K562 (cell line): ENCODE results near the gene AQP9. TPM values are rescaled to one million over a fixed set of nuclear protein-coding genes. Genes with fewer than 3 reads are reported as not detected.

ENCODE experiments used
- HDAC1 ChIP-seq, 2 experiments: fragments of 450-650 bp; IDR thresholded peaks; 2 replicates each; pipeline ENCODE4 v1.6.1; 2016 to 2017; ENCODE audit warnings: inconsistent platforms in 1 of 2, mild to moderate bottlenecking in 1 of 2, moderate library complexity in 1 of 2
- HDAC8 ChIP-seq: fragments of 450-650 bp; IDR thresholded peaks from 2 replicates; pipeline ENCODE4 v1.6.1; 2016; ENCODE audit warnings: mild to moderate bottlenecking, missing genetic modification characterization, moderate library complexity, missing compliant biosample characterization
- MEIS2 ChIP-seq: fragments of 450-650 bp; IDR thresholded peaks from 2 replicates; pipeline ENCODE4 v1.6.1; 2014; ENCODE audit warnings: mild to moderate bottlenecking; ENCODE audit not compliant: partially characterized antibody
- NFATC3 ChIP-seq: fragments of 450-650 bp; IDR thresholded peaks from 2 replicates; pipeline ENCODE4 v1.6.1; 2017; ENCODE audit warnings: mild to moderate bottlenecking
- RCOR1 ChIP-seq, 2 experiments: IDR thresholded peaks; 2 replicates each; pipeline ENCODE4 v1.6.1; 2012; ENCODE audit warnings: low read depth in 2 of 2, low read length in 2 of 2, borderline replicate concordance in 1 of 2, improper control_type of control experiment in 1 of 2
- RHOXF2B ChIP-seq: fragments of 250-450 bp; sonication (Bioruptor Pico); conservative IDR thresholded peaks from 2 replicates; pipeline ENCODE4 v1.5.1; 2021
- SNRNP70 ChIP-seq: fragments of 200-400 bp; formaldehyde crosslinking; optimal IDR thresholded peaks from 2 replicates; pipeline ENCODE3; 2017; ENCODE audit warnings: low read depth, low read length
- THRAP3 ChIP-seq: fragments of 450-650 bp; IDR thresholded peaks from 2 replicates; pipeline ENCODE4 v1.6.1; 2016; ENCODE audit warnings: mild to moderate bottlenecking, inconsistent platforms, borderline replicate concordance
- WHSC1 ChIP-seq: IDR thresholded peaks from one replicate; pipeline ENCODE4 v1.6.1; 2012; ENCODE audit warnings: low read length, control low read depth, inconsistent platforms
- ZNF239 ChIP-seq: fragments of 250-450 bp; sonication (Bioruptor Pico); IDR thresholded peaks from 2 replicates; pipeline ENCODE4 v1.4.0; 2020; ENCODE audit warnings: mild to moderate bottlenecking
- ZNF407 ChIP-seq: fragments of 450-650 bp; IDR thresholded peaks from 2 replicates; pipeline ENCODE4 v1.6.1; 2016; ENCODE audit warnings: low read depth
- ZNF57 ChIP-seq: fragments of 450-650 bp; formaldehyde crosslinking; IDR thresholded peaks from 2 replicates; pipeline ENCODE4 v1.4.0; 2020; ENCODE audit warnings: mild to moderate bottlenecking, moderate library complexity
- ZNF584 ChIP-seq: fragments of 200-800 bp; sonication (Bioruptor generic); IDR thresholded peaks from 2 replicates; pipeline ENCODE4 v1.6.1; 2016; ENCODE audit warnings: low read depth, mild to moderate bottlenecking, missing genetic modification characterization, missing compliant biosample characterization
- ZNF592 ChIP-seq: fragments of 450-650 bp; IDR thresholded peaks from 2 replicates; pipeline ENCODE4 v1.6.1; 2017; ENCODE audit warnings: antibody characterized with exemption, mild to moderate bottlenecking
- ZNF707 ChIP-seq: fragments of 250-450 bp; sonication (Bioruptor Pico); conservative IDR thresholded peaks from 2 replicates; pipeline ENCODE4 v1.8.0; 2022; ENCODE audit warnings: inconsistent platforms, mild to moderate bottlenecking, moderate library complexity
- ZNF764 ChIP-seq: fragments of 250-450 bp; sonication (Bioruptor Pico); IDR thresholded peaks from 2 replicates; pipeline ENCODE4 v1.4.0; 2020; ENCODE audit warnings: low read depth, mild to moderate bottlenecking, moderate library complexity
- polyA plus RNA-seq, 8 experiments: library from polyadenylated mRNA; depleted of rRNA in 4 of 8; stranded (reverse) in 5 of 8; unstranded in 3 of 8; fragments of >200 nt; fragmentation: Nextera tagmentation in 2 of 8; fragmentation: Illumina TruSeq in 1 of 8; extraction: Ambion mirVana in 2 of 8; extraction: Trizol in 1 of 8; gene quantifications; 2 replicates each; pipeline versions ENCODE4 v1.2.1 to v1.2.3, GENCODE V29; 2011 to 2014; ENCODE audit warnings: inconsistent platforms in 1 of 8, missing spikeins in 1 of 8
- total RNA-seq, 7 experiments: library from RNA; depleted of rRNA in 6 of 7; stranded (reverse); fragments of >200 nt in 6 of 7; fragmentation: Illumina TruSeq in 2 of 7; extraction: Trizol in 2 of 7; gene quantifications; 2 replicates each; pipeline versions ENCODE4 v1.2.1 to v1.2.3, GENCODE V29; 2011 to 2021; ENCODE audit warnings: low replicate concordance in 1 of 7

AQP9 gene
- total and polyA plus RNA-seq, 9 of the 15 experiments (the other 6 are each of a cell fraction or from before 2014, with no cell fraction given) = 0.04 to 0.33 (median 0.07) TPM; not detected in 4

DNA sequence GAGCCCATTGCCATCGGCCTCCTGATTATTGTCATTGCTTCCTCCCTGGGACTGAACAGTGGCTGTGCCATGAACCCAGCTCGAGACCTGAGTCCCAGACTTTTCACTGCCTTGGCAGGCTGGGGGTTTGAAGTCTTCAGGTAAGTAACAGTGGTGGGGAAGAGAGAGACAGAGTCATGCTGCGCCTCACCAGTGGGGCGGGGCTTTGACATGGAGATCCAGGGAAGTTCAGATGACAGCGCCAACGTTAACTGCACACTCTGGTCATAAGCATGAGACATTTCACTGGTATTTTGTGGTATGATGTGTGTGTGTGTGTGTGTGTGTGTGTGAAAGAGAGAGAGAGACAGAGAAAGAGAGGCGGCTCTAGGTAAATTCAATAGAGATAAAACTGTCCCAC, 41.0 kb downstream of the AQP9 start (continued):
- TF ChIP-seq ZNF592 (no peak; the same call in 1 of the 2 replicates), ZNF57 (no peak), ZNF239 (no peak), ZNF584 (no peak), RHOXF2B (CRISPR knock-in tag) (no peak), ZNF407 (no peak), HDAC1 (IDR thresholded peaks at IDR 0.05) (no peak; a peak in 1 of 4 replicates), MEIS2 (no peak), SNRNP70 (no peak), ZNF764 (CRISPR knock-in tag) (no peak), NFATC3 (no peak), RCOR1 (IDR thresholded peaks at IDR 0.05; ENCODE audit: borderline replicate concordance in 1 of 2, low read depth in 2 of 2, low read length in 2 of 2) (0 out of 4 replicates have a peak, but pooled peaks of 1 of the 2 experiments have one; percentile 4), ZNF707 (no peak), THRAP3 (0 out of 2 replicates have a peak, but pooled peaks have one; percentile 38), HDAC8 (tag) (no peak), WHSC1 (no peak)
